AG04449 (cell line): Measurements from ENCODE around the gene MAST4.
A peak's percentile ranks its signal among the peaks of the same experiment; 100 is the strongest.
"Not testable (repeated sequence)": the region's sequence is repeated elsewhere in the genome, so short reads cannot be mapped to it uniquely, and the experiment has no call there.

Experiments
- CTCF ChIA-PET: fragments of 350-600 bp; formaldehyde crosslinking; extraction: SDS; loops from one replicate; lab custom pipeline; 2021; ENCODE audit warnings: antibody characterized with exemption; lab: Yijun Ruan, JAX
- POLR2A ChIA-PET: fragments of 400-600, 350-600 bp; formaldehyde crosslinking; extraction: SDS; loops from one replicate; lab custom pipeline; 2020; ENCODE audit warnings: antibody characterized with exemption, inconsistent platforms; lab: Yijun Ruan, JAX
- DNase-seq: peaks from one replicate; pipeline ENCODE4 v3.0.0-alpha.2; 2010; ENCODE audit warnings: low read depth, low spot score
- H3K4me3 ChIP-seq: 2 replicates; pipeline ENCODE4 v1.5.1; 2011; ENCODE audit warnings: low read depth, mild to moderate bottlenecking, control low read depth, low read length
- CTCF ChIP-seq: IDR thresholded peaks from one replicate; pipeline ENCODE4 v1.5.1; 2011; ENCODE audit warnings: mild to moderate bottlenecking, moderate library complexity, low read length, control low read depth, inconsistent platforms; ENCODE audit not compliant: insufficient read depth; ENCODE audit errors: missing control alignments

The MAST4 gene

GRCh38 chr5:66742896-66743247 is 146.7 kb downstream of the MAST4 start:
- no peak overlapping the region for H3K4me3 ChIP-seq
- ChIA-PET POLR2A (no interaction called here), CTCF (no interaction called here)
- DNase-seq: no peak
- TF ChIP-seq CTCF: no peak

- no peak for DNase-seq
- CTCF ChIA-PET: interaction anchor here (1.1 kb wide), 1 partner anchor 437 kb away, joined by 4 read pairs; no protein-coding TSS in a partner anchor
- POLR2A ChIA-PET: no interaction called here
- TF ChIP-seq CTCF: no peak
- H3K4me3 ChIP-seq: no peak overlapping the region
Observed at GRCh38 chr5:66743344-66743743, 147.2 kb downstream of the MAST4 start.

- no peak for TF ChIP-seq CTCF
- no peak overlapping the region for H3K4me3 ChIP-seq
- POLR2A ChIA-PET: no interaction called here
Observed at GRCh38 chr5:66744040-66744439, 147.8 kb downstream of the MAST4 start.

GRCh38 chr5:66745297-66745696 is 149.1 kb downstream of the MAST4 start:
- H3K4me3 ChIP-seq: no peak overlapping the region
- DNase-seq: no peak
- no peak for TF ChIP-seq CTCF
- ChIA-PET CTCF (no interaction called here), POLR2A (no interaction called here)

More at GRCh38 chr5:66744040-66744439, 147.8 kb downstream of the MAST4 start:
- CTCF ChIA-PET: interaction anchor here (1.1 kb wide), 1 partner anchor 438 kb away, joined by 4 read pairs; no protein-coding TSS in a partner anchor
- no peak for DNase-seq

- CTCF ChIA-PET: no interaction called here
- no peak overlapping the region for H3K4me3 ChIP-seq
- POLR2A ChIA-PET: no interaction called here
- DNase-seq: no peak
- TF ChIP-seq CTCF: no peak
Observed at GRCh38 chr5:66747607-66748006, 151.4 kb downstream of the MAST4 start.

GRCh38 chr5:66752668-66753067 is 156.5 kb downstream of the MAST4 start:
- H3K4me3 ChIP-seq, DNase-seq, POLR2A ChIA-PET, CTCF ChIA-PET: not testable (repeated sequence)

GRCh38 chr5:66757219-66757833 is 161.1 kb downstream of the MAST4 start:
- DNase-seq: peak; percentile 5
- ChIA-PET CTCF (interaction anchor here (0.7 to 10.2 kb wide), 5 partner anchors 9 to 582 kb away, joined by 3 to 115 read pairs (median 4); no protein-coding TSS in a partner anchor), POLR2A (no interaction called here)
- H3K4me3 ChIP-seq: no peak overlapping the region
- TF ChIP-seq CTCF: no peak
